CD4-positive, alpha-beta T cell treated with Interleukin-6 at 100 ng/mL for 8 hours (primary cell): Measurements from ENCODE around the gene TNK2.
"Not testable (repeated sequence)": the region's sequence is repeated elsewhere in the genome, so short reads cannot be mapped to it uniquely, and the experiment has no call there.

ENCODE experiments used
- DNase-seq: peaks from one replicate; pipeline ENCODE4 v3.0.0-alpha.2; 2020; ENCODE audit warnings: mixed read lengths, low spot score

The TNK2 gene

DNA sequence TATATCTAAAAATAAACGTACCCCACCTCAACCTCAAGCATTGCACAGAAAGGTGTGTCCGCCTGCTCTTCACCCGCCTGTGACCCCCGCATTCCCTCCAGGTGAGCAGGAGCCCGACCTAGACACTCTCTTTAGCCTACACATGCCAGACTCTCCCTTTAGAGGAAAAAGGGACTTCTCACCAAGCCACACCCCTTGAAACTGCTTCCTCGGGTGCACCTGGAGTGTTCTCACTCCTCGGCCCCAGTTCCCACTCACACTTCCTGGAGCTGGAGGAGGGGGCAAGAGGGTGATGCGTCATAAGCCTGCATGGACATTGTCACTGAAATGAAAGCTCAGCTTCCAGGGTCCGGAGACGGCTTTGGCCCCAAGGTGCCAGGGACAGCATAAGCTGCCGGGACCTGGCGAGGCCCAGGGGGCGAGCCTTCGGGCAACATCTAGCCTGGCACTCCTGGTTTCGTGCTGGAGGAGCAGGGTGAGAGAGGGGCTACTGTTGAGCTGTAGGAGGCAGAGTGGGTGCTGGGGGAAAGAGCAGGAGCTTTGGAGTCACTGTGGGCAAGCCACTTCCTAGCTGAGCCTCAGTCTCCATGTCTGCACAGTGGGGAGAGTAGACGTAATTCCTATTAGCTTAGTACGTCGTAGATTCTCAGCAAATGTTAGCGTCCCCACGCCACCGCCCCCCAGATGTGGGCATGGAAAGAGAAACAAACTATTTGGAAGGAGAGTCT lies 86.8 kb downstream of the TNK2 start:
- DNase-seq = no peak

DNA sequence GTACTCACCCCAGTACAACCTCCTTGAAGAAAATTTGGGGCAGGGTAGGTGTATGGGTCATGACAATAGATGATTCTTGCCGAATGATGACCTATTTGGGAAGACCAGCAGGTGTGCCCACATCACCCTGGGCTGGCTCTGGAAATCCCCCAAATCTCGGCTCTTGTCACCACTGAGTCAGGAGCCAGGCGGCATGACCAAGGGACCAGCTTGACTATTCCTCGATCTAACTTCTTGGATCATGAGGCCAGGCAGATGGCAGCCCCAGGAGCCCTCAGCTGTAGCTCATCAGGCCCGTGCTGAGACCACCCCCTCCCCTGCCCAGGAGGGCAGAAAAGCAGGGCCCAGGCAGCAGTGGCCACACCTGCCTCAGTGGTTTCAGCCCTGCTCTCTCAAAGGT lies 87.5 kb downstream of the TNK2 start:
- DNase-seq = no peak

DNA sequence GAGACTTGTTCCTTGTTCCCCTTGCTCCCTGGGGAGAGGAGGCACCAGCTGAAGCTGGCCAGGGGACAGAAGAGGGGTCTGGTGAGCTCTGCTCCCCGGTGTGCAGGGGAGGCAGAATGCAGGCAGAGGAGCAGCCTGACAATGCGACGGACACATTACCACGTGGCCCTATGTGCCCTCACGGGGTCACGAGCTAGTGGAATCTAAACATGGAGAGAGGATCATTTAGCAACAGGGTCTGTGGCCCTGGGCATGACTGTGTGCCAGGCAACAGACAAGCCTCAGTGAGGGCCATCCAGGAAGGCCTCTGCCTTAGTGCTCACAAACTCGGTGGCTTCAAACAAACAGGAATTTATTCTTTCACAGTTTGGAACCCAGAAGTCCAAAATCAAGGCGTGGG lies 88.2 kb downstream of the TNK2 start:
- DNase-seq = no peak

DNA sequence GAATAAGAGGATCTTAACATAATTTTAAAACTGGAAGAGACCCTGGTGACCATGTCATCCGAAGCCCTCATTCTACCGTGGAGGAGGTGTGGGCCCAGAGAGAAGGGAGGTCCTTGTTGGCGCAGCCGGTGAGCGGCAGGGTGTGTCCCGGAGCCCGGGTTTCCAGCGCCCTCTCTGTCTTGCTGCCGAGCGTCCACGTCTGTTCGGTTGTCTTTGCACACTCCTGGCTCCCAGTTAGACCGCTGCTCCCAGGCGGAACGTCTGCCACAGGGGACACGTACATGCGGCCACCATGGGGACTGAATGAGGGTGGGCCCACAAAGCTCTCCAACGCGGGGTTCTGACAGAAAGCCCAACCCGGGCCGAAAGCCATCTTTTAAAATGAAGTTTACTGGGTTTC lies 90.0 kb downstream of the TNK2 start:
- no peak for DNase-seq

DNA sequence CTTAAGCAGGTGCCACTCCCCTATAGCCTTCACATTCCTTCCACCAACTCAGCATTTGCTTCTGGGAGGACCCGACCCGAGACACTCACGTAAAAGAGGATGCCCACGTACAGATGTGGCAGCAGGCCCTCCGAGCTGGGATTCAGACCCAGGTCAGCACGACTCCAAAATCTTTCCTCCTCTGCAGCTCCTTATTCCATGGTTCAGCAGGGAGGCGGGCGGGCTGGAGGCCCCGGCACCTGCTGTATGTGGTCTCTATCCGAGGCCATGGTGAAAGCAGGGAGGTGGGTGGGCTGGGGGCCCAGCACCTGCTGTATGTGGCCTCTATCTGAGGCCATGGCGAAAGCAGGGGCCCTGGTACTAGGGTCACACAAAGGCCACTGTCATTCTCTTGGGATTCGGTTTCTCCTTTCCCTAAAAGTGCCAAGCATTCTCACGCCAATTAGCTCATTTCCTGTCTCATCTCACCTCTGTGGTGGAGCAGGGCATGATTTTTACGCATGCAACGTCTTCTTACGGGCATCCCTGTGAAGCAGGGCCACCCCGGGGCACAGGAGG lies 90.7 kb downstream of the TNK2 start:
- no peak for DNase-seq

DNA sequence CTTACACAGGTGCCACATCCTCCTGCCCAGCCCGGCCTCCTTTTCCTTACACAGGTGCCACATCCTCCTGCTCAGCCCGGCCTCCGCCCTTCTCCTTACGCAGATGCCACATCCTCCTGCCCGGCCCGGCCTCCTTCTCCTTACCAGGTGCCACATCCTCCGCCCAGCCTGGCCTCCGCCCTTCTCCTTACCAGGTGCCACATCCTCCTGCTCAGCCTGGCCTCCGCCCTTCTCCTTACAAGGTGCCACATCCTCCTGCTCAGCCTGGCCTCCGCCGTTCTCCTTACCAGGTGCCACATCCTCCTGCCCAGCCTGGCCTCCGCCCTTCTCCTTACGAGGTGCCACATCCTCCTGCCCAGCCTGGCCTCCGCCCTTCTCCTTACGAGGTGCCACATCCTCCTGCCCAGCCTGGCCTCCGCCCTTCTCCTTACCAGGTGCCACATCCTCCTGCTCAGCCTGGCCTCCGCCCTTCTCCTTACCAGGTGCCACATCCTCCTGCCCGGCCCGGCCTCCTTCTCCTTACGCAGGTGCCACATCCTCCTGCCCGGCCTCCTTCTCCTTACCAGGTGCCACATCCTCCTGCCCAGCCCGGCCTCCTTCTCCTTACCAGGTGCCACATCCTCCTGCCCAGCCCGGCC lies 92.0 kb downstream of the TNK2 start:
- not testable (repeated sequence) for DNase-seq

DNA sequence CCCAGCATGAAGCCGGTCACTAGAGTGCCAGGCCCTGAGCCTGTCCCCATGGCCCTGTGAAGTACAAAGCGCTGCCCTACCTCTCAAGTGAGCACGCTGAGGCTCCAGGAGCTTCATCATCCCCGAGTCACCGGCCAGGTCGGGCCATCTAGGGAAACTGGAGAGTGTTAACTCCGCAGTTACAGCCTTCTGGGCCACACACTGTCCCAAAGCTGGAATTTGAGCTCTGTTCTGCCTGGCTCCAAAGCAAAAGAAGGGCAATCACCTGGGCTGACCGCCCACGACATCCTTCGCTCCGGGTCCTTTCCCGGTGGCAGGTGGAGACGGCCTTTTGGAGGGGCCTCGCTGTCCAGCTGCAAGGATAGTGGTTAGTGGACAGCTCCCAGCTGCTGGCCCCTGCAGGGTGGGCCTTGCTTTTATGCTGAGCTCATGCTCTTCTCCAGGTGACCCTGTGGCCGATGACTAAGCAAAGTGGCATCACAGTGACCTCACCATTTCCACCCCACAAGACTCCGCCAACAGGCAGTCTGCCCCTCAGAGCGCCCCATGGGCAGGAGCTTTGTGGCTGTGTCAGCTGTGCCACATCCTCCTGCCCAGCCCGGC lies 93.1 kb downstream of the TNK2 start:
- no peak for DNase-seq

DNA sequence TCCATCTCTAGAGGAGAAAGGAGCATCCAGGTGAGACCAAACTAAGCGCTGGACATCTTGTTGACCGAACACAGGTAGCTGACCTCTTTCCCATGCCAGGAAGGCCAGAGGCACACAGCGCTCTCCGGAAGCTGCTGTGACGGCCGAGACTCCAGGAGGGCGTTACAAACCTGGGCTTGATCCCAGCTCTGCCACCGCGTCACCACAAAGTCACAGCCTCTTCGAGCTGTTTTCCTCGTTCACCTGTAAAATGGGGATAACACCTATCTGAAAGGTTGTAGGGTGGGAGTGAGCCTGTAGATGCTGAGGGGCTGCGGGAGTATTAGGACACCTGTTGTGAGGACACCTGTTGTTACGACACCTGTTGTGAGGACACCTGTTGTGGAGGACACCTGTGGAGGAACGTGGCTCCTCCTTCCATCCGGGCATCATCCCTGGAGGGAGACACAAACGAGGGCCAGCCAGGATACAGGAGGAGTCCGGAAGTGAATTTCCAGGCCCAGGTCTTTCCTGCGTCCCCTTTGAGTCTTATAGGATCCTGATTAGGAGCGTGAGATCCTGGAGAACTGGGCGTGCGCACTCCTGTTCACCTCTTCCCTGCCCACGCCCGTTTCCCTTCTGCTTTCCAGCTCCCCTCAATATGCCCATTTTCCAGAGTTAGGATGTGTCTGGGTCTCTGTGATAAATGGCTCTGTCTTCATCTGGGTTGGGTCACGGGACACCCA lies 94.3 kb downstream of the TNK2 start:
- DNase-seq = no peak
